Muscle of back (tissue), 11 donors: Measurements from ENCODE around the gene SSTR4. TPM values are rescaled to one million over a fixed set of nuclear protein-coding genes. Genes with fewer than 3 reads are reported as not detected.

ENCODE experiments used
- DNase-seq, 3 donors: peaks; one replicate each; pipeline versions ENCODE4 v3.0.0 to v3.0.0-alpha.2; 2013
- polyA plus RNA-seq, 10 donors: library from polyadenylated mRNA; unstranded; fragments of 120-200 nt; gene quantifications; one replicate each; pipeline ENCODE4 v1.2.1, GENCODE V29; 2013; ENCODE audit not compliant: insufficient read length in 10 of 10

The SSTR4 gene
- polyA plus RNA-seq, 10 donors: not detected

- DNase-seq: peak in 1 of 3 donors; percentile 58
These were observed 51.9 kb downstream of the SSTR4 start for GRCh38 chr20:23086931-23087411.

DNA sequence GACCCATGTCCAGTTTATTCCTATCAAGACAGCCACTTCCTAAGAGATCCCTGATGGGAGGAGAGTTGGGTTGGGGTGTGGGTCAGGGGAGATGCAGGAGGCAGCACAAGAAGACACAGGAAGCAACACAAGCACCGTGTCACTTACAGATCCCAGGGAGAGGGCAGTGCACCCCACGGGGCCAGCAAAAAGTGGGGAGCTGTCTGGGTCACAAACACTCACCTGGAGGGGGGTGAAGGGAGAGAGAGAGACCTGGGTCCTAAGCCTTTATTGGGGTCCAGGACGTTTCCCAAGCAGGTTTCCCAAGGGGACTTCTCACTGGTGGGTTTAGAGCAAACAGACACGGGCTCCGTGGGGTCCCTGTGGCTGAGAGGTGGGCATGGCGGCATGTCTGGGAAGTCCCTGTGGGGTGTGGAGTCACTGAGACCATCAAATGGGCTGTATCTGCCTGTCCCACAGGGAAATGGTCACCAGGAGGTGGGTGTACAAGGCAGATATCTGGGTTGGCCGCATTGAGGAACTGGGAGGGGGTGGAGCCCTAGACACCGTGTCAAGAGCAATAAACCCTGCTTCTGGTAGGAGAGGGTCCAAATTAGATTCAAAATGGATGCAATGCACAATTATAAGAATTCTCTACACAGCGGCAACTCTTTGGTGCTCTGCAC is 52.6 kb downstream of the SSTR4 start:
- no peak for DNase-seq

Other genes starting within 250 kb of the SSTR4 start
- gene THBD, start 14.4 kb downstream of the SSTR4 start, polyA plus RNA-seq: 10 to 100 TPM in 2 of 10 donors, 1 to 10 TPM in 8; 5.7 to 13.2 (median 8.8) TPM
- gene CD93, start 51.0 kb downstream of the SSTR4 start, polyA plus RNA-seq: 10 to 100 TPM; 48.0 to 81.1 (median 63.6) TPM